Measurements from ENCODE around the gene FBXL7.

Gene FBXL7

GRCh38 chr5:15606197-15606596 is 106.2 kb downstream of the FBXL7 start:
- no peak overlapping the region for H3K4me2 ChIP-seq (ENCODE audit: low read length)
- H3K27me3 ChIP-seq (ENCODE audit: low read depth, low read length) = no peaks in the 10 kb centered on the region
- H3K4me1 ChIP-seq (ENCODE audit: low read length) = no peaks in the 10 kb centered on the region
- TF ChIP-seq CTCF (IDR thresholded peaks at IDR 0.05; ENCODE audit: low read depth, low read length) (no peak), EZH2phosphoT487 (IDR thresholded peaks at IDR 0.05; ENCODE audit: low read depth) (no peak)
- no peaks in the 10 kb centered on the region for H4K20me1 ChIP-seq (ENCODE audit: insufficient read depth, low read length)
- H3K27ac ChIP-seq (ENCODE audit: low read length) = no peak overlapping the region
- no peak overlapping the region for H3K4me3 ChIP-seq (ENCODE audit: low read length)
- H3K36me3 ChIP-seq (replicated peaks; ENCODE audit: low read depth, low read length) = no peaks in the 10 kb centered on the region
- no peak overlapping the region for H3K9ac ChIP-seq (ENCODE audit: low read length)
- H3K9me3 ChIP-seq (ENCODE audit: insufficient read depth, low read length) = no peaks in the 10 kb centered on the region
- no peak overlapping the region for H2AFZ ChIP-seq (ENCODE audit: low read depth, low read length)
- H3K79me2 ChIP-seq (ENCODE audit: low read length) = no peaks in the 10 kb centered on the region

DNA sequence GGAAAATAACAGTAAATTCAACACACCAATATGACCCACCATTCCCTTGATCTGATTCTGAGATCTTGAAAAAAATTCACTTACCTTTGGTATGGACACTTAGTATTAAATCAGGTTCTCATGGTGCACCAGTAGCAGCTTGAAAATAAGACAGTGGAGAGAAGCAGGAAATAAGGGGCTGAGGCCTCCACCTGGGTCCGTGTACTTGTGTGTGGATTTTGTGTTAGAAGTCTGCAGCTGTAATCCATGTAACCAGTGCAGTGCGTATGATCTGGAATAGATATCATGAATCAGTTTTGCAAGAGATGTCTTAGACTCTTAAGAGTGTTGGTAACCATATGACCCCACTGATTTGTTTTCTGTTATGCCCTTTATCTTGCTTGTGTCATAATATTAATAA is 107.1 kb downstream of the FBXL7 start:
- H3K4me3 ChIP-seq (ENCODE audit: low read length) = no peak overlapping the region

GRCh38 chr5:15609076-15609725 is 109.2 kb downstream of the FBXL7 start:
- Histone ChIP-seq H3K4me2 (ENCODE audit: low read length) (no peak overlapping the region), H3K79me2 (ENCODE audit: low read length) (no peaks in the 10 kb centered on the region), H3K36me3 (replicated peaks; ENCODE audit: low read depth, low read length) (no peaks in the 10 kb centered on the region), H3K4me1 (ENCODE audit: low read length) (no peaks in the 10 kb centered on the region), H4K20me1 (ENCODE audit: insufficient read depth, low read length) (no peaks in the 10 kb centered on the region), H3K27me3 (ENCODE audit: low read depth, low read length) (no peaks in the 10 kb centered on the region), H3K9me3 (ENCODE audit: insufficient read depth, low read length) (no peaks in the 10 kb centered on the region), H3K9ac (ENCODE audit: low read length) (no peak overlapping the region), H2AFZ (ENCODE audit: low read depth, low read length) (no peak overlapping the region), H3K27ac (ENCODE audit: low read length) (no peak overlapping the region), H3K4me3 (ENCODE audit: low read length) (no peak overlapping the region)
- TF ChIP-seq CTCF (IDR thresholded peaks at IDR 0.05; ENCODE audit: low read depth, low read length) (no peak), EZH2phosphoT487 (IDR thresholded peaks at IDR 0.05; ENCODE audit: low read depth) (no peak)

More for the DNA sequence above, 107.1 kb downstream of the FBXL7 start:
- Histone ChIP-seq H3K27me3 (ENCODE audit: low read depth, low read length) (no peaks in the 10 kb centered on the region), H3K9ac (ENCODE audit: low read length) (no peak overlapping the region), H3K4me1 (ENCODE audit: low read length) (no peaks in the 10 kb centered on the region), H3K9me3 (ENCODE audit: insufficient read depth, low read length) (no peaks in the 10 kb centered on the region), H3K79me2 (ENCODE audit: low read length) (no peaks in the 10 kb centered on the region), H3K36me3 (replicated peaks; ENCODE audit: low read depth, low read length) (no peaks in the 10 kb centered on the region), H2AFZ (ENCODE audit: low read depth, low read length) (no peak overlapping the region), H3K4me2 (ENCODE audit: low read length) (no peak overlapping the region), H3K27ac (ENCODE audit: low read length) (no peak overlapping the region), H4K20me1 (ENCODE audit: insufficient read depth, low read length) (no peaks in the 10 kb centered on the region)
- TF ChIP-seq EZH2phosphoT487 (IDR thresholded peaks at IDR 0.05; ENCODE audit: low read depth) (no peak), CTCF (IDR thresholded peaks at IDR 0.05; ENCODE audit: low read depth, low read length) (no peak)

GRCh38 chr5:15610216-15610615 is 110.2 kb downstream of the FBXL7 start:
- TF ChIP-seq EZH2phosphoT487 (IDR thresholded peaks at IDR 0.05; ENCODE audit: low read depth) (no peak), CTCF (IDR thresholded peaks at IDR 0.05; ENCODE audit: low read depth, low read length) (no peak)
- H3K9me3 ChIP-seq (ENCODE audit: insufficient read depth, low read length) = no peaks in the 10 kb centered on the region
- H3K4me3 ChIP-seq (ENCODE audit: low read length) = no peak overlapping the region
- H2AFZ ChIP-seq (ENCODE audit: low read depth, low read length) = no peak overlapping the region
- H3K4me2 ChIP-seq (ENCODE audit: low read length) = no peak overlapping the region
- H3K27ac ChIP-seq (ENCODE audit: low read length) = no peak overlapping the region
- no peaks in the 10 kb centered on the region for H3K79me2 ChIP-seq (ENCODE audit: low read length)
- no peaks in the 10 kb centered on the region for H3K36me3 ChIP-seq (replicated peaks; ENCODE audit: low read depth, low read length)
- H3K4me1 ChIP-seq (ENCODE audit: low read length) = no peaks in the 10 kb centered on the region
- H4K20me1 ChIP-seq (ENCODE audit: insufficient read depth, low read length) = no peaks in the 10 kb centered on the region
- no peaks in the 10 kb centered on the region for H3K27me3 ChIP-seq (ENCODE audit: low read depth, low read length)
- H3K9ac ChIP-seq (ENCODE audit: low read length) = no peak overlapping the region

Data from OCI-LY3 (cell line).